HepG2 (cell line): Measurements from ENCODE around the gene OR6C75. TPM values are rescaled to one million over a fixed set of nuclear protein-coding genes. Genes with fewer than 3 reads are reported as not detected.
"Not testable (repeated sequence)": the region's sequence is repeated elsewhere in the genome, so short reads cannot be mapped to it uniquely, and the experiment has no call there.

Experiments
- ATAC-seq: fragments of 200-7000 bp; cut with Tn5 transposase; 3 replicates; pipeline ENCODE4 v1.9.1; 2020; ENCODE audit warnings: mild to moderate bottlenecking, moderate library complexity
- BruUV-seq: library from RNA; stranded (reverse); fragments of 400-500 nt; replicated peaks from 2 replicates; lab custom pipeline; 2021; lab: Mats Ljungman, UMichigan
- CTCF ChIA-PET: fragments of 300-600 bp; formaldehyde crosslinking; extraction: SDS; loops from one replicate; lab custom pipeline; 2021; ENCODE audit warnings: low total read pairs, inconsistent platforms, low intra/inter-chr PET ratio; lab: Yijun Ruan, JAX
- POLR2A ChIA-PET: fragments of 350-600 bp; sonication (Branson Sonifier 250); formaldehyde crosslinking; loops from one replicate; lab custom pipeline; 2020; ENCODE audit warnings: antibody characterized with exemption, inconsistent platforms; lab: Yijun Ruan, JAX
- DNase-seq: peaks from one replicate; pipeline ENCODE4 v3.0.0-alpha.2; 2015; ENCODE audit warnings: low spot score
- FAIRE-seq: peaks from 3 replicates; lab custom pipeline; 2011; peaks lifted over from hg19 to GRCh38; lab: Jason Lieb, UNC
- H2AFZ ChIP-seq: one replicate; pipeline ENCODE4 v1.6.1; 2011; ENCODE audit warnings: low read length, inconsistent platforms
- H3K27ac ChIP-seq: fragments of 300-600 bp; 3 replicates; pipeline ENCODE4 v1.8.0; 2011; ENCODE audit warnings: mixed run types, mild to moderate bottlenecking, mixed read lengths, low read length, inconsistent platforms; ENCODE audit not compliant: insufficient read depth; ENCODE audit errors: extremely low read length
- H3K27me3 ChIP-seq, 2 experiments: fragments of 200-600 bp in 1 of 2; 2 replicates in 1 of 2; 3 replicates in 1 of 2; pipeline versions ENCODE4 v1.6.0 to v1.8.0; 2011; ENCODE audit warnings: low read length in 2 of 2, mild to moderate bottlenecking in 2 of 2, moderate library complexity in 2 of 2, inconsistent platforms in 1 of 2; ENCODE audit not compliant: insufficient read depth in 2 of 2, control insufficient read depth in 1 of 2
- H3K36me3 ChIP-seq, 2 experiments: fragments of 200-600 bp in 1 of 2; replicated peaks in 1 of 2; 2 replicates in 1 of 2; 3 replicates in 1 of 2; pipeline versions ENCODE4 v1.5.1 to v1.8.0; 2011; ENCODE audit warnings: low read length in 2 of 2, inconsistent platforms in 1 of 2; ENCODE audit not compliant: insufficient read depth in 2 of 2, control insufficient read depth in 1 of 2
- H3K4me1 ChIP-seq: 2 replicates; pipeline ENCODE4 v1.5.1; 2012; ENCODE audit warnings: low read length, inconsistent platforms; ENCODE audit not compliant: insufficient read depth
- H3K4me2 ChIP-seq: 2 replicates; pipeline ENCODE4 v1.6.0; 2011; ENCODE audit warnings: low read depth, low read length, inconsistent platforms
- H3K4me3 ChIP-seq, 3 experiments: fragments of 200-600 bp in 1 of 3; sonication (generic), shearing (Covaris generic) in 1 of 3; replicated peaks in 1 of 3; 2 replicates each; pipeline ENCODE4 v1.5.1; 2011 to 2016; ENCODE audit warnings: low read length in 3 of 3, inconsistent platforms in 2 of 3, low read depth in 2 of 3, mild to moderate bottlenecking in 2 of 3, control low read depth in 1 of 3, mixed read lengths in 1 of 3; ENCODE audit not compliant: insufficient read depth in 1 of 3
- H3K79me2 ChIP-seq: one replicate; pipeline ENCODE4 v1.6.1; 2011; ENCODE audit warnings: low read length, inconsistent platforms; ENCODE audit not compliant: insufficient read depth
- H3K9ac ChIP-seq: 2 replicates; pipeline ENCODE4 v1.6.0; 2011; ENCODE audit warnings: mild to moderate bottlenecking, low read depth, low read length, inconsistent platforms; ENCODE audit not compliant: insufficient read depth
- H3K9me3 ChIP-seq: 2 replicates; pipeline ENCODE4 v1.5.1; 2012; ENCODE audit warnings: mild to moderate bottlenecking, low read length
- H4K20me1 ChIP-seq: 2 replicates; pipeline ENCODE4 v1.6.0; 2011; ENCODE audit warnings: inconsistent platforms, mild to moderate bottlenecking, low read length, moderate library complexity; ENCODE audit not compliant: insufficient read depth
- GPN1 ChIP-seq: sonication (generic); formaldehyde crosslinking; IDR thresholded peaks from 2 replicates; pipeline ENCODE4 v1.5.1; 2020; ENCODE audit warnings: missing genetic modification reagents, borderline replicate concordance
- GTF2F1 ChIP-seq: fragments of 150-350 bp; IDR thresholded peaks from 2 replicates; pipeline ENCODE4 v1.6.1; 2014; ENCODE audit warnings: low read length
- THAP8 ChIP-seq: sonication (generic); formaldehyde crosslinking; IDR thresholded peaks from 2 replicates; pipeline ENCODE4 v1.5.1; 2020; ENCODE audit warnings: missing genetic modification reagents, mild to moderate bottlenecking, borderline replicate concordance
- YY1 ChIP-seq: IDR thresholded peaks from 2 replicates; pipeline ENCODE4 v1.6.1; 2011; ENCODE audit warnings: low read length, low read depth, moderate library complexity, mild to moderate bottlenecking; ENCODE audit not compliant: insufficient read depth, insufficient replicate concordance
- ZBTB21 ChIP-seq: sonication (generic); formaldehyde crosslinking; IDR thresholded peaks from 2 replicates; pipeline ENCODE4 v1.4.0; 2020; ENCODE audit warnings: missing genetic modification reagents
- ZNF138 ChIP-seq: sonication (generic); formaldehyde crosslinking; IDR thresholded peaks from 2 replicates; pipeline ENCODE4 v1.5.0; 2020; ENCODE audit warnings: mild to moderate bottlenecking, low read depth, missing genetic modification reagents
- ZNF33B ChIP-seq: sonication (generic); formaldehyde crosslinking; IDR thresholded peaks from 2 replicates; pipeline ENCODE4 v1.5.1; 2020; ENCODE audit warnings: mild to moderate bottlenecking, missing genetic modification reagents
- ZNF460 ChIP-seq: sonication (generic); formaldehyde crosslinking; IDR thresholded peaks from 2 replicates; pipeline ENCODE4 v1.5.1; 2020; ENCODE audit warnings: missing genetic modification reagents, mild to moderate bottlenecking, borderline replicate concordance
- ZNF775 ChIP-seq: sonication (generic); formaldehyde crosslinking; IDR thresholded peaks from 2 replicates; pipeline ENCODE4 v1.4.0; 2020; ENCODE audit warnings: missing genetic modification reagents, mild to moderate bottlenecking, moderate library complexity, borderline replicate concordance
- ZNF777 ChIP-seq: sonication (generic); formaldehyde crosslinking; IDR thresholded peaks from 2 replicates; pipeline ENCODE4 v1.4.0; 2020; ENCODE audit warnings: missing genetic modification reagents
- WGBS: methylation state at CpG from one replicate; pipeline ENCODE4 v1.1.6; 2017; ENCODE audit warnings: low lambda C conversion rate; 5-methylcytosine and 5-hydroxymethylcytosine counted together
- in situ Hi-C: cut with HindIII; loops from 2 replicates; pipeline ENCODE4 v1.10.0; 2017; ENCODE audit warnings: low pct_unique_long_range_greater_than_20kb; ENCODE audit not compliant: extremely low pct_ligation_motif_present
- intact Hi-C: fragments of 100-400 bp; cut with micrococcal nuclease; formaldehyde crosslinking; loops from one replicate; pipeline ENCODE4 v1.10.0; 2022; ENCODE audit not compliant: unreplicated experiment
- polyA plus RNA-seq, 8 experiments: library from polyadenylated mRNA; depleted of rRNA in 3 of 8; stranded (reverse) in 7 of 8; unstranded in 1 of 8; fragments of >200 nt; fragmentation: Illumina TruSeq in 4 of 8; extraction: Trizol in 4 of 8; gene quantifications; 2 replicates each; pipeline versions ENCODE4 v1.2.1 to v1.2.3, GENCODE V29; 2011 to 2016; ENCODE audit warnings: low read depth in 4 of 8, missing spikeins in 1 of 8, mixed read lengths in 1 of 8; ENCODE audit not compliant: insufficient read depth in 1 of 8
- total RNA-seq, 5 experiments: library from RNA; depleted of rRNA; stranded (reverse); fragments of >200 nt; fragmentation: Illumina TruSeq; extraction: Trizol; gene quantifications; 2 replicates each; pipeline ENCODE4 v1.2.3, GENCODE V29; 2016; ENCODE audit warnings: low read depth in 1 of 5

Gene OR6C75
- total and polyA plus RNA-seq, 2 of the 13 experiments (the other 11 are each of a cell fraction or from before 2014, with no cell fraction given), result not detected

- in situ Hi-C loops, CTCF ChIA-PET, H2AFZ ChIP-seq, H3K9me3 ChIP-seq, H3K36me3 ChIP-seq, H4K20me1 ChIP-seq, H3K27me3 ChIP-seq, DNase-seq, intact Hi-C loops, POLR2A ChIA-PET, H3K79me2 ChIP-seq, H3K4me1 ChIP-seq, BruUV-seq, FAIRE-seq, H3K27ac ChIP-seq, H3K9ac ChIP-seq: not testable (repeated sequence)
- Histone ChIP-seq H3K4me3 (peak overlapping the region; percentile 18 to 34 (median 29); a peak in 4 of 6 replicates), H3K4me2 (peak overlapping the region; percentile 59)
- ATAC-seq, result peak; percentile 78
- 0% methylated on average over 2 of the region's 34 CpGs for WGBS
These were observed 52.1 kb downstream of the OR6C75 start for GRCh38 chr12:55414889-55415288.

DNA sequence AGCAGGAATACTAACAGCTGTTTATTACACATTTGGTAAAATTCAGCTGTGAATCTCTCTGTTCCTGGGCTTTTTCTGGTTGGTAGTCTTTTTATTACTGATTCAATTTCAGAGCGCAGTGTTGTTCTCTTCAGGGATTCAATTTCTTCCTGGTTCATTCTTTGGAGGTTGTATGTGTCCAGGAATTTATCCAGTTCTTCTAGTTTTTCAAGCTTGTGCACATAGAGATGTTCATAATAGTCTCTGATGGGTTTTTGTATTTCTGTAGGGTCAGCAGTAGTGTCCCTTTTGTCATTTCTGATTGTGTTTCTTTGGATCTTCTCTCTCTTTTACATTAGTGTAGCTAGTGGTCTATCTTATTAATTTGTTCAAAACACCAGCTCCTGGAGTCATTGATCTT lies 54.2 kb downstream of the OR6C75 start:
- 50% methylated on average over 1 of the region's 1 CpG for WGBS
- Histone ChIP-seq H3K4me3 (no peak overlapping the region), H3K4me2 (no peak overlapping the region), H3K36me3 (no peaks in the 10 kb centered on the region), H3K9ac (no peak overlapping the region), H3K4me1 (peaks cover 7% of the 10 kb centered on the region; the same call in 1 of the 2 replicates), H3K27me3 (no peaks in the 10 kb centered on the region), H3K79me2 (no peaks in the 10 kb centered on the region), H3K9me3 (no peaks in the 10 kb centered on the region), H3K27ac (no peak overlapping the region), H2AFZ (no peak overlapping the region), H4K20me1 (no peaks in the 10 kb centered on the region)
- DNase-seq (no peak), ATAC-seq (no peak), FAIRE-seq (no peak)
- BruUV-seq, result no TSS peak
- TF ChIP-seq GPN1 (CRISPR knock-in tag) (no peak), GTF2F1 (no peak), THAP8 (CRISPR knock-in tag) (no peak), ZNF33B (CRISPR knock-in tag) (no peak), YY1 (no peak), ZNF138 (no peak), ZNF777 (CRISPR knock-in tag) (no peak), ZNF775 (CRISPR knock-in tag) (no peak), ZBTB21 (CRISPR knock-in tag) (no peak), ZNF460 (CRISPR knock-in tag) (no peak)
- intact Hi-C loops, result no loop called here
- ChIA-PET CTCF (no interaction called here), POLR2A (no interaction called here)
- in situ Hi-C loops, result no loop called here

Other genes starting within 250 kb of the OR6C75 start
- not detected in 2 replicates for gene OR9K2, start 236.6 kb upstream of the OR6C75 start, total RNA-seq (2016; rRNA removed; fragmentation: Illumina TruSeq; extraction: Trizol)
- not detected in 2 replicates for gene OR9K2, start 236.6 kb upstream of the OR6C75 start, polyA plus RNA-seq (2011; rRNA removed)
- gene OR10A7, start 141.9 kb upstream of the OR6C75 start, total RNA-seq (2016; rRNA removed; fragmentation: Illumina TruSeq; extraction: Trizol), result not detected in 2 replicates
- gene OR10A7, start 141.9 kb upstream of the OR6C75 start, polyA plus RNA-seq (2011; rRNA removed), result not detected in 2 replicates
- not detected in 2 replicates for gene OR6C74, start 118.4 kb upstream of the OR6C75 start, total RNA-seq (2016; rRNA removed; fragmentation: Illumina TruSeq; extraction: Trizol)
- gene OR6C74, start 118.4 kb upstream of the OR6C75 start, polyA plus RNA-seq (2011; rRNA removed), result not detected in 2 replicates
- gene OR6C6, start 66.4 kb upstream of the OR6C75 start, total RNA-seq (2016; rRNA removed; fragmentation: Illumina TruSeq; extraction: Trizol), result not detected in 2 replicates
- gene OR6C6, start 66.4 kb upstream of the OR6C75 start, polyA plus RNA-seq (2011; rRNA removed), result not detected in 2 replicates
- gene OR6C1, start 48.6 kb upstream of the OR6C75 start, total RNA-seq (2016; rRNA removed; fragmentation: Illumina TruSeq; extraction: Trizol), result not detected in 2 replicates
- gene OR6C1, start 48.6 kb upstream of the OR6C75 start, polyA plus RNA-seq (2011; rRNA removed), result not detected in 2 replicates
- gene OR6C3, start 32.2 kb upstream of the OR6C75 start, total RNA-seq (2016; rRNA removed; fragmentation: Illumina TruSeq; extraction: Trizol), result not detected in 2 replicates
- not detected in 2 replicates for gene OR6C3, start 32.2 kb upstream of the OR6C75 start, polyA plus RNA-seq (2011; rRNA removed)
- gene OR6C65, start 37.6 kb downstream of the OR6C75 start, total RNA-seq (2016; rRNA removed; fragmentation: Illumina TruSeq; extraction: Trizol), result not detected in 2 replicates
- gene OR6C65, start 37.6 kb downstream of the OR6C75 start, polyA plus RNA-seq (2011; rRNA removed), result not detected in 2 replicates
- not detected in 2 replicates for gene OR6C76, start 63.3 kb downstream of the OR6C75 start, total RNA-seq (2016; rRNA removed; fragmentation: Illumina TruSeq; extraction: Trizol)
- not detected in 2 replicates for gene OR6C76, start 63.3 kb downstream of the OR6C75 start, polyA plus RNA-seq (2011; rRNA removed)
- gene OR6C2, start 81.1 kb downstream of the OR6C75 start, total RNA-seq (2016; rRNA removed; fragmentation: Illumina TruSeq; extraction: Trizol), result not detected in 2 replicates
- not detected in 2 replicates for gene OR6C2, start 81.1 kb downstream of the OR6C75 start, polyA plus RNA-seq (2011; rRNA removed)
- gene OR6C70, start 107.2 kb downstream of the OR6C75 start, total RNA-seq (2016; rRNA removed; fragmentation: Illumina TruSeq; extraction: Trizol), result not detected in 2 replicates
- gene OR6C70, start 107.2 kb downstream of the OR6C75 start, polyA plus RNA-seq (2011; rRNA removed), result not detected in 2 replicates
- not detected in 2 replicates for gene OR6C68, start 129.4 kb downstream of the OR6C75 start, total RNA-seq (2016; rRNA removed; fragmentation: Illumina TruSeq; extraction: Trizol)
- gene OR6C68, start 129.4 kb downstream of the OR6C75 start, polyA plus RNA-seq (2011; rRNA removed), result not detected in 2 replicates
- gene OR6C4, start 186.6 kb downstream of the OR6C75 start, total RNA-seq (2016; rRNA removed; fragmentation: Illumina TruSeq; extraction: Trizol), result not detected in 2 replicates
- gene OR6C4, start 186.6 kb downstream of the OR6C75 start, polyA plus RNA-seq (2011; rRNA removed), result not detected in 2 replicates
- gene OR2AP1, start 209.5 kb downstream of the OR6C75 start, total RNA-seq (2016; rRNA removed; fragmentation: Illumina TruSeq; extraction: Trizol), result not detected in 2 replicates
- gene OR2AP1, start 209.5 kb downstream of the OR6C75 start, polyA plus RNA-seq (2011; rRNA removed), result not detected in 2 replicates